HG03558 (cell line): ENCODE results near the gene SLCO3A1.

Source experiments
- ATAC-seq: cut with Tn5 transposase; IDR thresholded peaks from one replicate; pipeline ENCODE4 v1.9.1; 2021; ENCODE audit warnings: moderate number of reproducible peaks; ENCODE audit not compliant: unreplicated experiment; ENCODE audit errors: extremely low read depth

The SLCO3A1 gene

GRCh38 chr15:92112180-92112579 is 258.7 kb downstream of the SLCO3A1 start:
- ATAC-seq = no peak

- ATAC-seq = no peak
Observed at GRCh38 chr15:92112711-92113110, 259.2 kb downstream of the SLCO3A1 start.

- no peak for ATAC-seq
Observed at GRCh38 chr15:92113832-92114231, 260.3 kb downstream of the SLCO3A1 start.

GRCh38 chr15:92115834-92116233 is 262.3 kb downstream of the SLCO3A1 start:
- no peak for ATAC-seq

GRCh38 chr15:92116330-92116729 is 262.8 kb downstream of the SLCO3A1 start:
- no peak for ATAC-seq

GRCh38 chr15:92117261-92117731 is 263.8 kb downstream of the SLCO3A1 start:
- no peak for ATAC-seq

- no peak for ATAC-seq
Observed at GRCh38 chr15:92118162-92118935, 264.8 kb downstream of the SLCO3A1 start.

GRCh38 chr15:92118936-92119325 is 265.4 kb downstream of the SLCO3A1 start:
- no peak for ATAC-seq

- ATAC-seq = no peak
Observed at GRCh38 chr15:92120094-92120795, 266.7 kb downstream of the SLCO3A1 start.

- no peak for ATAC-seq
Observed at GRCh38 chr15:92121047-92121446, 267.5 kb downstream of the SLCO3A1 start.

- ATAC-seq = no peak
Observed at GRCh38 chr15:92122259-92122658, 268.8 kb downstream of the SLCO3A1 start.

- no peak for ATAC-seq
Observed at GRCh38 chr15:92123962-92124656, 270.6 kb downstream of the SLCO3A1 start.

GRCh38 chr15:92124657-92125010 is 271.1 kb downstream of the SLCO3A1 start:
- ATAC-seq = no peak

- ATAC-seq = no peak
Observed at GRCh38 chr15:92128788-92129187, 275.3 kb downstream of the SLCO3A1 start.

- no peak for ATAC-seq
Observed at GRCh38 chr15:92130244-92130643, 276.7 kb downstream of the SLCO3A1 start.

- ATAC-seq = no peak
Observed at GRCh38 chr15:92130906-92131305, 277.4 kb downstream of the SLCO3A1 start.

- no peak for ATAC-seq
Observed at GRCh38 chr15:92132982-92133755, 279.7 kb downstream of the SLCO3A1 start.

- no peak for ATAC-seq
Observed at GRCh38 chr15:92140796-92141195, 287.3 kb downstream of the SLCO3A1 start.

GRCh38 chr15:92141607-92142006 is 288.1 kb downstream of the SLCO3A1 start:
- no peak for ATAC-seq
